ENCODE results near the gene PKD1L1. TPM values are rescaled to one million over a fixed set of nuclear protein-coding genes. Genes with fewer than 3 reads are reported as not detected.

The PKD1L1 gene
- total RNA-seq, 2 donors from 2014 or later, result 0.59 to 40.9 TPM

DNA sequence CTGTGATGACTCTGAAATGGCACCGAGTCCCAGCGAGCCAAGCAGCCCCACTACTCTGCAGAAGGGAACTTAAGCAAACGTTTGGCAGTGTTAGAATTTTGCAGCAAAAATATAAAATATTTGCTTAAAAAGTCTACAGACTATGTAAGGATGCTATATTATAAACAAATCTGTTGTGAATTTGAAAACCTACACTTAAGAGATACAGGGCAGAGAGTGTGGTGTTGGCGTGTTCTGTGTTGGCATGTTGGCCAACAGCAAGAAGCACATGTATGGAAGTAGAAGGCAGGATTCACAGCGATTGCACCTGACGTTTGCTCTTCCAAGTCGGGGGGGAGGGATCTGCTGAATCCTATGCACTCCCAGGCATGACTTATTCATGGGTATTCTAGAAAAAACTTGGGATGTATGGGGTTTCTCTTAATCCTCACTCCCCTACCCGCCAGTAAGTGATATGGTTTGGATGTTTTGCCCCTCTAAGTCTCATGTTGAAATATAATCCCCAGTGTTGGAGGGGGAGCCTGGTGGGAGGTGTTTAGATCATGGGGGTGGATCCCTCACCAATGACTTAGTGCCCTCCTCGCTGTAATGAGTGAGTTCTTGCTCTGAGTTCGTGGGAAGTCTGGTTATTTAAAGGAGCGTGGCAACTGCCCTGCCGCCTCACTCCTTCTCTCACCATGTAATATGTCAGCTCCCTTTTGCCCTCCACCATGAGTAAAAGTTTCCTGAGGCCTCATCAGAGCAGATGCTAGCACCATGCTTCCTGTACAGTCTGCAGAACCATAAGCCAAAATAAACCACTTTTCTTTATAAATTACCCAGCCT is 62.1 kb downstream of the PKD1L1 start:
- no peak for DNase-seq (ENCODE audit: low spot score)
- intact Hi-C loops (cut with DNase I), result no loop called here
- H3K4me1 ChIP-seq (replicated peaks), result no peaks in the 10 kb centered on the region
- H3K9me3 ChIP-seq, result no peaks in the 10 kb centered on the region
- H3K27me3 ChIP-seq (replicated peaks; ENCODE audit: insufficient read depth), result no peaks in the 10 kb centered on the region
- H3K27ac ChIP-seq, result no peak overlapping the region
- 82% methylated on average over 12 of the region's 12 CpGs for WGBS
- no peak overlapping the region for H3K4me3 ChIP-seq
- H3K36me3 ChIP-seq, result no peaks in the 10 kb centered on the region
- TF ChIP-seq, protein P1, sequence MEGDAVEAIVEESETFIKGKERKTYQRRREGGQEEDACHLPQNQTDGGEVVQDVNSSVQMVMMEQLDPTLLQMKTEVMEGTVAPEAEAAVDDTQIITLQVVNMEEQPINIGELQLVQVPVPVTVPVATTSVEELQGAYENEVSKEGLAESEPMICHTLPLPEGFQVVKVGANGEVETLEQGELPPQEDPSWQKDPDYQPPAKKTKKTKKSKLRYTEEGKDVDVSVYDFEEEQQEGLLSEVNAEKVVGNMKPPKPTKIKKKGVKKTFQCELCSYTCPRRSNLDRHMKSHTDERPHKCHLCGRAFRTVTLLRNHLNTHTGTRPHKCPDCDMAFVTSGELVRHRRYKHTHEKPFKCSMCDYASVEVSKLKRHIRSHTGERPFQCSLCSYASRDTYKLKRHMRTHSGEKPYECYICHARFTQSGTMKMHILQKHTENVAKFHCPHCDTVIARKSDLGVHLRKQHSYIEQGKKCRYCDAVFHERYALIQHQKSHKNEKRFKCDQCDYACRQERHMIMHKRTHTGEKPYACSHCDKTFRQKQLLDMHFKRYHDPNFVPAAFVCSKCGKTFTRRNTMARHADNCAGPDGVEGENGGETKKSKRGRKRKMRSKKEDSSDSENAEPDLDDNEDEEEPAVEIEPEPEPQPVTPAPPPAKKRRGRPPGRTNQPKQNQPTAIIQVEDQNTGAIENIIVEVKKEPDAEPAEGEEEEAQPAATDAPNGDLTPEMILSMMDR (IDR thresholded peaks at IDR 0.05), result no peak
- TF ChIP-seq POLR2AphosphoS5 (IDR thresholded peaks at IDR 0.05) (no peak), POLR2A (IDR thresholded peaks at IDR 0.05) (no peak)

DNA sequence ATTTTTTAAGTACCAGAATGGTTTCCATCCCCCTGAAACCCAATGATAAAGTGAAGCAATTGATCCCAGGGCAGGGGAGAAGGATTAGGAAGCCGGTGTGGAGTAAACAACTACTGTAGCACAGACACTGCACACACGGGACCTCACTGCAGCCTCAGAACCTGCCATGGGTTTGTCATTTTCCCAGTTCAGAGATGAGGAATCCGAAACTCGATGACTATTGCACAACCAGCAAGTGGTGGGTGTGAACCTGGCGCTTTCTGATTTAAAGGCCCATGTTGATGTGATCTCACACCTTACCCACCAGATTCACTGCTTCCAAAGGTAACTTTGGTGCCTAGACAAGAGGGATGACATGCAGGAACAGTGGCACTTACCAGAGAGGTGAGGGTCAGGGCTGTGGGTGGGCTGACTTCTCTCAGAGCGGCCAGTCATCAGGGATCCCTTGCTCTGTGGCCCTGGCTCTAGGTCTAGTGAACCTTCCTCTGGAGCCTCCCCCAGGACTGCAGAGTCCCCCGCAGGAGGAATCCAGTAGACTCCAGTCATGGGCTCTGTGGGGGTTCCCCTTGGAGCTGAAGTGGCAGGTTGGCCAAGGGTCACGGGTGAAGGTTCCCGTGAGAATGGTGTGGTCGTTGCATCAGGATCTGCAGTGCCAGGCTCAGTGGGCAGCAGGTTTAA is 62.8 kb downstream of the PKD1L1 start:
- H3K36me3 ChIP-seq, result no peaks in the 10 kb centered on the region
- no peak overlapping the region for H3K27ac ChIP-seq
- no peaks in the 10 kb centered on the region for H3K4me1 ChIP-seq (replicated peaks)
- DNase-seq (ENCODE audit: low spot score), result no peak
- no peak overlapping the region for H3K4me3 ChIP-seq
- WGBS, result 84% methylated on average over 9 of the region's 10 CpGs
- TF ChIP-seq, protein P1 (IDR thresholded peaks at IDR 0.05), result no peak
- TF ChIP-seq POLR2A (IDR thresholded peaks at IDR 0.05) (no peak), POLR2AphosphoS5 (IDR thresholded peaks at IDR 0.05) (no peak)
- intact Hi-C loops (cut with DNase I), result no loop called here
- no peaks in the 10 kb centered on the region for H3K27me3 ChIP-seq (replicated peaks; ENCODE audit: insufficient read depth)
- no peaks in the 10 kb centered on the region for H3K9me3 ChIP-seq

DNA sequence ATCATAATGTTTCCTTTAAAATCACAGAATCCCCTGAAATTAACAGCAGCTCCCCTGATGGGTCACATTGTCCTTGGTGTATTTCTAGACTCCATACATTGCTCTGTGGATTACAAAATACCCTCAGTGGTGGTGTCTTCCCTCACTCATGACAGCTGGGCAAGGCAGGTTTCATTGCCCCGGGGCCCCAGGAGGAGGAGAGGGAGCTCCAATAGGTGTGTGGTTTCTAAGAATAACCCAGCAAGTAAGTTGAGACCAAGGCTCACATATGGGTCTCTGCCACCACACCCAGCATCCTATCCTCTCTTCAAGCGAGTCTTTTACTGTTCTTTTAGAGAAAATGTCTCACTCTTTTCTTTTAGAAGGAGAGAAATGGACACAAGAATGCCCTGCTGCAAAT is 63.6 kb downstream of the PKD1L1 start:
- TF ChIP-seq POLR2A (IDR thresholded peaks at IDR 0.05) (no peak), POLR2AphosphoS5 (IDR thresholded peaks at IDR 0.05) (no peak)
- TF ChIP-seq, protein P1 (IDR thresholded peaks at IDR 0.05), result no peak
- Histone ChIP-seq H3K27ac (no peak overlapping the region), H3K27me3 (replicated peaks; ENCODE audit: insufficient read depth) (no peaks in the 10 kb centered on the region), H3K4me3 (no peak overlapping the region), H3K36me3 (no peaks in the 10 kb centered on the region), H3K4me1 (replicated peaks) (no peaks in the 10 kb centered on the region), H3K9me3 (no peaks in the 10 kb centered on the region)
- WGBS, result 39% methylated on average over 2 of the region's 2 CpGs
- no peak for DNase-seq (ENCODE audit: low spot score)
- intact Hi-C loops (cut with DNase I), result no loop called here

DNA sequence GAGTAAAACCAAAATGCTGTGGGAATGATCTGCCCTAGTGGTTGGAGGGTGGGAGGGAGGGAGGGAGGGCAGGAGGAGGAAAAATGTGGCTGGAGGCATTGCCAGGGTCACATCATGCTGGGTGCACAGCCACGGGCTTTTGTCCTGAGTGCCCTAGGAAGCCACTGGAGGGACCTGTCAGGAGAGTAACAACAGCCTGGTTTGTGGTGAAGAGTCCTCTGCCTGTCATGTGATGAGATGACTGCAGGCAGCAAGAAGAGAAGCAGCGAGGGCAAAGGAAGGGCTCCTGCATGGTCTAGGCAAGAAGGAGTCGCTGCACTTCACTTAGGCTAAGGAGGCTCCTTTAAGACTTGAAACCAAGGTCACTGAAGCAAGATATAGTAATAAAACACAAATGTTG is 65.6 kb downstream of the PKD1L1 start:
- TF ChIP-seq, protein P1 (IDR thresholded peaks at IDR 0.05), result no peak
- TF ChIP-seq POLR2A (IDR thresholded peaks at IDR 0.05), result no peak
- TF ChIP-seq POLR2AphosphoS5 (IDR thresholded peaks at IDR 0.05), result no peak
- no peaks in the 10 kb centered on the region for H3K9me3 ChIP-seq
- no peak overlapping the region for H3K27ac ChIP-seq
- H3K4me1 ChIP-seq (replicated peaks), result no peaks in the 10 kb centered on the region
- no peaks in the 10 kb centered on the region for H3K27me3 ChIP-seq (replicated peaks; ENCODE audit: insufficient read depth)
- H3K4me3 ChIP-seq, result no peak overlapping the region
- no peak for DNase-seq (ENCODE audit: low spot score)
- intact Hi-C loops (cut with DNase I), result no loop called here
- WGBS, result 65% methylated on average over 3 of the region's 3 CpGs
- H3K36me3 ChIP-seq, result no peaks in the 10 kb centered on the region

Data from prostate gland (tissue), 2 donors.